MM.1S (cell line): ENCODE data around the gene ACOT13.

Experiments used
- CTCF ChIP-seq: fragments of 300-600 bp; sonication (generic); IDR thresholded peaks from 2 replicates; pipeline ENCODE4 v1.5.1; 2016; ENCODE audit warnings: antibody characterized with exemption, low read length, mixed read lengths
- EZH2 ChIP-seq: fragments of 300-600 bp; sonication (generic); optimal IDR thresholded peaks from 2 replicates; pipeline ENCODE3; 2017; ENCODE audit warnings: low read depth, mild to moderate bottlenecking, antibody characterized with exemption, low read length, mixed read lengths
- EZH2phosphoT487 ChIP-seq: fragments of 300-600 bp; sonication (generic); IDR thresholded peaks from 2 replicates; pipeline ENCODE4 v1.6.1; 2018; ENCODE audit warnings: antibody characterized with exemption, low read length

GRCh38 chr6:24666641-24667377 is at the start of gene ACOT13, which contains the start of gene TDP2:
- peak; percentile 44 for TF ChIP-seq CTCF
- no peak for TF ChIP-seq EZH2
- TF ChIP-seq EZH2phosphoT487, result no peak
